K562 (cell line): ENCODE measurements around the gene PIP5K1B. TPM values are rescaled to one million over a fixed set of nuclear protein-coding genes. Genes with fewer than 3 reads are reported as not detected.

Experiments
- CHAMP1 ChIP-seq: fragments of 450-650 bp; IDR thresholded peaks from 2 replicates; pipeline ENCODE4 v1.6.1; 2016; ENCODE audit warnings: mild to moderate bottlenecking
- HSF4 ChIP-seq: fragments of 250-450 bp; sonication (Bioruptor Pico); IDR thresholded peaks from 2 replicates; pipeline ENCODE4 v2.1.2; 2022; ENCODE audit warnings: mild to moderate bottlenecking, moderate library complexity, borderline replicate concordance
- PBX2 ChIP-seq, 2 experiments: IDR thresholded peaks in 1 of 2; conservative IDR thresholded peaks in 1 of 2; 2 replicates each; pipeline ENCODE4 v1.6.1; 2016; ENCODE audit warnings: low read depth in 2 of 2, mild to moderate bottlenecking in 1 of 2, missing compliant biosample characterization in 1 of 2, missing genetic modification characterization in 1 of 2, moderate library complexity in 1 of 2
- PHB ChIP-seq: fragments of 250-450 bp; sonication (Bioruptor Pico); IDR thresholded peaks from 2 replicates; pipeline ENCODE4 v1.5.0; 2021
- PPARD ChIP-seq: fragments of 250-450 bp; sonication (Bioruptor Pico); IDR thresholded peaks from 2 replicates; pipeline ENCODE4 v1.8.0; 2022; ENCODE audit warnings: inconsistent platforms, mild to moderate bottlenecking, moderate library complexity
- RFX5 ChIP-seq: IDR thresholded peaks from 2 replicates; pipeline ENCODE4 v1.6.1; 2011; ENCODE audit warnings: low read depth, mild to moderate bottlenecking, improper control_type of control experiment, low read length
- SMARCE1 ChIP-seq: fragments of 450-650 bp; IDR thresholded peaks from 2 replicates; pipeline ENCODE4 v1.7.1; 2016; ENCODE audit warnings: mild to moderate bottlenecking
- ZEB2 ChIP-seq: fragments of 450-650 bp; IDR thresholded peaks from 2 replicates; pipeline ENCODE4 v1.6.1; 2016
- ZNF318 ChIP-seq, 2 experiments: fragments of 450-650 bp; IDR thresholded peaks; 2 replicates each; pipeline ENCODE4 v1.6.1; 2016; ENCODE audit warnings: mild to moderate bottlenecking in 2 of 2, borderline replicate concordance in 1 of 2, low read depth in 1 of 2, moderate library complexity in 1 of 2
- ZNF395 ChIP-seq: fragments of 200-800 bp; sonication (Bioruptor generic); IDR thresholded peaks from 2 replicates; pipeline ENCODE4 v1.6.1; 2017; ENCODE audit warnings: missing genetic modification characterization, missing compliant biosample characterization
- polyA plus RNA-seq, 8 experiments: library from polyadenylated mRNA; depleted of rRNA in 4 of 8; stranded (reverse) in 5 of 8; unstranded in 3 of 8; fragments of >200 nt; fragmentation: Nextera tagmentation in 2 of 8; fragmentation: Illumina TruSeq in 1 of 8; extraction: Ambion mirVana in 2 of 8; extraction: Trizol in 1 of 8; gene quantifications; 2 replicates each; pipeline versions ENCODE4 v1.2.1 to v1.2.3, GENCODE V29; 2011 to 2014; ENCODE audit warnings: inconsistent platforms in 1 of 8, missing spikeins in 1 of 8
- total RNA-seq, 7 experiments: library from RNA; depleted of rRNA in 6 of 7; stranded (reverse); fragments of >200 nt in 6 of 7; fragmentation: Illumina TruSeq in 2 of 7; extraction: Trizol in 2 of 7; gene quantifications; 2 replicates each; pipeline versions ENCODE4 v1.2.1 to v1.2.3, GENCODE V29; 2011 to 2021; ENCODE audit warnings: low replicate concordance in 1 of 7
- TF ChIP-seq, protein P1 (sequence below): IDR thresholded peaks from 2 replicates; pipeline ENCODE4 v1.6.1; 2016; ENCODE audit warnings: missing genetic modification characterization, missing compliant biosample characterization

Gene PIP5K1B
- total and polyA plus RNA-seq, 9 of the 15 experiments (the other 6 are each of a cell fraction or from before 2014, with no cell fraction given) = 3.1 to 12.9 (median 7.4) TPM

DNA sequence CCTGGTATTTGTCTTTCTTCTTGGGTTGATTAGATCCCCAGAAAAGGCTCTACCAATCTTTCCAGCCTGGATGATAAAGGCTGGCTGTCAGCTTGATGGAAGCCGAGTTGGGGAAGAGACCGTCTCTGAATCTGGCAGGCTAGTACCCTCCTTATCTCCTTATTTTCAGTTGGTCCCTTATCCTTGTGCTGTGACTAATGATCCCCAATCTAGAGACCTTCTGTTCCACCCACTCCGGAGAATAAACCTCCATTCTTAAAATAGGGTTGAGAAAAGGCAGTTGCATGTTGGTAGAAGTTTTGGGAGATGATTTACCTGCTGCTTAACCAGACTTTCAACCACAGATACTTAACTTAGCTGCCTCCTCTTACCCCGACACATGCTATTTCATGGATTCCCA, 256.5 kb downstream of the PIP5K1B start (continued):
- TF ChIP-seq ZEB2 (no peak), HSF4 (CRISPR knock-in tag) (no peak), RFX5 (no peak), ZNF318 (IDR thresholded peaks at IDR 0.05; ENCODE audit: borderline replicate concordance in 1 of 2, low read depth in 1 of 2) (no peak), SMARCE1 (peak; percentile 43; the same call in 1 of the 2 replicates), PHB (no peak), PPARD (CRISPR knock-in tag) (no peak), CHAMP1 (peak; percentile 24; the same call in 1 of the 2 replicates), ZNF395 (CRISPR knock-in tag) (no peak), PBX2 (CRISPR knock-in tag; IDR thresholded peaks at IDR 0.05; ENCODE audit: low read depth) (no peak), PBX2 (tag; conservative IDR thresholded peaks at IDR 0.05; ENCODE audit: low read depth) (peak; percentile 54)
- TF ChIP-seq, protein P1, sequence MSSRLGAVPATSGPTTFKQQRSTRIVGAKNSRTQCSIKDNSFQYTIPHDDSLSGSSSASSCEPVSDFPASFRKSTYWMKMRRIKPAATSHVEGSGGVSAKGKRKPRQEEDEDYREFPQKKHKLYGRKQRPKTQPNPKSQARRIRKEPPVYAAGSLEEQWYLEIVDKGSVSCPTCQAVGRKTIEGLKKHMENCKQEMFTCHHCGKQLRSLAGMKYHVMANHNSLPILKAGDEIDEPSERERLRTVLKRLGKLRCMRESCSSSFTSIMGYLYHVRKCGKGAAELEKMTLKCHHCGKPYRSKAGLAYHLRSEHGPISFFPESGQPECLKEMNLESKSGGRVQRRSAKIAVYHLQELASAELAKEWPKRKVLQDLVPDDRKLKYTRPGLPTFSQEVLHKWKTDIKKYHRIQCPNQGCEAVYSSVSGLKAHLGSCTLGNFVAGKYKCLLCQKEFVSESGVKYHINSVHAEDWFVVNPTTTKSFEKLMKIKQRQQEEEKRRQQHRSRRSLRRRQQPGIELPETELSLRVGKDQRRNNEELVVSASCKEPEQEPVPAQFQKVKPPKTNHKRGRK (tag) = no peak
